22Rv1 (cell line): ENCODE data around the gene GRIP2.

Source experiments
- CTCF ChIP-seq: fragments of 450-650 bp; IDR thresholded peaks from 2 replicates; pipeline ENCODE4 v1.5.1; 2017; ENCODE audit warnings: mild to moderate bottlenecking
- ZFX ChIP-seq: fragments of 450-650 bp; IDR thresholded peaks from 2 replicates; pipeline ENCODE4 v1.6.1; 2017; ENCODE audit warnings: antibody characterized with exemption, borderline replicate concordance

- TF ChIP-seq CTCF (no peak), ZFX (no peak)
Observed at GRCh38 chr3:14470461-14470860, 69.7 kb downstream of the GRIP2 start.
